Measurements from ENCODE around the gene VDAC1.

- TF ChIP-seq TCF12 (IDR thresholded peaks at IDR 0.05; ENCODE audit: low read depth, low read length) (no peak), ZBTB33 (IDR thresholded peaks at IDR 0.05) (no peak), CTCF (IDR thresholded peaks at IDR 0.05 in 2 of 3, conservative IDR thresholded peaks at IDR 0.05 in 1 of 3; ENCODE audit: control insufficient read depth in 2 of 3, extremely low read depth in 1 of 3, insufficient read depth in 1 of 3, low read depth in 3 of 3, low read length in 3 of 3) (no peak), SREBF2 (IDR thresholded peaks at IDR 0.05; ENCODE audit: low read length) (no peak), ATF3 (IDR thresholded peaks at IDR 0.05; ENCODE audit: borderline replicate concordance, extremely low read depth, low read depth, low read length) (no peak), NR2C1 (IDR thresholded peaks at IDR 0.05) (no peak)
These were observed 65.1 kb downstream of the VDAC1 start for GRCh38 chr5:133939668-133940067.
